ENCODE results near the gene AMN1.

Gene AMN1

GRCh38 chr12:31633464-31633863, 95.4 kb downstream of the AMN1 start:
- in situ Hi-C loops (cut with MboI; ENCODE audit: low sequenced_read_pairs), result no loop called here

DNA sequence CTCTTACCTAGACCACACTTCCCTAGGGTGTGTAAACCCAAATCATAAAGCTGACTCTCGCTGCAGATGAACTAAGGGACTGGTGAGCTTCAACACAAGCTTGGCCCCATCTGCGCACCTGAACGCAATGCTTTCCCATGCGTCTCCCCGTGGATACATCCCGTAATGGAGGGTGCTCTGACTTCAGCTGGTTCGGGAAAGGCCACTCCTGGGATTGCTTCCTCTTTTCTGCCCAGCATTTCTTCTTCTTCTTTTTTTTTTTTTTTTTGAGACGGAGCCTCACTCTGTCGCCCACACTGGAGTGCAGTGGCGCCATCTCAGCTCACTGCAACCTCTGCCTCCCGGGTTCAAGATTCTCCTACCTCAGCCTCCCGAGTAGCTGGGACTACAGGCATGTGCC, 97.0 kb downstream of the AMN1 start:
- in situ Hi-C loops (cut with MboI; ENCODE audit: low sequenced_read_pairs), result no loop called here

- in situ Hi-C loops (cut with MboI; ENCODE audit: low sequenced_read_pairs), result no loop called here
Observed at GRCh38 chr12:31631023-31631724, 97.6 kb downstream of the AMN1 start.

DNA sequence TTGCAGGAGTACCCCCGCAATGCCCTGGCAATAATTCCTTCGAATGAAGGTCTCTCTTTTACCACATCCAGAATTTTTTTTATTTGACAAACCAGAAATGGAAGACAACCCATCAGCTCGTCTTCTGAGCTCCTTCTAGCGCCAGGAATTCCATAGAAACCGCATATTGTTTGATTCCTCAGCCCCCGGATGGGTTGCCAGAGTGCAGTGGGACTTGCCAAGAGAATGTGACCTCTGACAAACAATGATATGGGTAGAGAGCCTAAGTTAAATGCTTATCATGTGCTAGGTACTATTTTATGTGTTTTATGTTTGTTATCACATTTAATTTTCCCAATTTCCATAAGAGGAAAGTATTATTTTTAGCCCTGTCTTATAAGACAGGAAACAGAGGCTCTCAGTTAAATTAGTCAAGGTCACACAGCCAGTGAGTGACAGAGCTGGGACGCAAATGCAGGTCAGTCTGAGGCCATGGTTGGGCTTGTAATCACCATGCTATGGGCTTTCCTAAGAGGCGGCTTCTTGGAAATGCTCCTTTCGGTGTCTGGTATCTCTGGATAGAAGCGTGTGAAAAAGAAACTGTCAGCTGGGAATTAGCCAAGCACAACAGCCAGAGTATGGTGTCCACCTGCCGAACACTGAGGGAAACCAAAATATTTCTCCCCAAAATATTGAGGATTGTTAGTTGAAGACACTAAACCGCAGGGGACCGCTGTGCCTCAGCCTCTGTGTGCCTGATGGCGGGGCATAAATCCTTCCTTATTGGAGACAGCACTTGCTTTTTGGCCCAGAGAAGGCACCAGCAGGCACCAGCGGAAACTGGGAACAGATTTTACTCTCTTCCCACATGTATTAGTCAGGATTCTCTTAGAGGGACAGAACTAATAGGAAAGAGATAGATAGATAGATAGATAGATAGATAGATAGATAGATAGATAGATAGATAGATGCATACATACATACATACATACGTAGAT, 98.8 kb downstream of the AMN1 start:
- in situ Hi-C loops (cut with MboI; ENCODE audit: low sequenced_read_pairs), result no loop called here

DNA sequence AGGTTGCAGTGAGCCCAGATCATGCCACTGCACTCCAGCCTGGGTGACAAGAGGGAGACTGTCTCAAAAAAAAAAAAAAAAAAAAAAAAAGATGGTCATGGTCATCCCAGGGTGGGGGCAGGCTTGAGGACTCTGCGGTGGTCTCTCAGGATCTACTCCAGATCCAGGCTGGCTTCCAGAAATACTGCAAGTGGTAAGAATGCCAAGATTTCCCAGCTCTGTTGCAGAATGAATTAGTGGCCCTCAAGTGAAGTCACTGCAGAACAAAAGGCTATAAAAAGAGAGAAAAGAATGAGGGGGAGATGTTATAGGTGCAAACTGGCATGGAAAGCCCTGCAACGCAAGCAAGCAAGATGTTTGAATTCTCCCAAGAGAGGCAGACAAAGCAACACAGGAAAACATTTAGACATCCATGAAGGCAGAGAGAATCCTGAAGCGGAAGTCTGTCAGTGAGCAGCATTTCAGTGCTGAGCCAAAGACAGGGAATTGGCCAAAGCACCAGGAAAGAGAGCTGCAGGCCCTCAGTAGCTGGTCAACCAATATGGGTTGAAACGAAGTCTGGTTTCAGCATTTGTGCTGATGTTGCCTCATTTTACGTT, 101.3 kb downstream of the AMN1 start:
- in situ Hi-C loops (cut with MboI; ENCODE audit: low sequenced_read_pairs), result no loop called here

GRCh38 chr12:31626270-31626995, 102.4 kb downstream of the AMN1 start:
- in situ Hi-C loops (cut with MboI; ENCODE audit: low sequenced_read_pairs), result no loop called here

DNA sequence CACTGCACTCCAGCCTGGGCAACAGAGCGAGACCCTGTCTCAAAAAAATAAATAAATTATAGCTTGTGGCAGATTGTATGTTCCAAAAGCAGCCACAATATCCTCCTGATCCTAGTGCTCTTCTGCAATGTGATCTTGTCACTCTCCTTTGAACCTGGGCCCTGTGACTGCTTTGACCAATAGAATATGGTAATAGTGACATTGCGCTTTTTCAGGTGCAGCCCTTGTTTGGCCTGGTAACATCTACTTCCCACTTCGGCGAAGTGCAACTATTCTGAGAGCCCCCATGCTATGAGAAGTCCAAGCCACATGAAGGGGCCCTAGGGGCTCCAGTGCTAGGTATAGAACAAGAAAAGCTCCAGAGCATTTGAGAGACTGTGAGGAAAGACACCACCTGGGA, 106.8 kb downstream of the AMN1 start:
- in situ Hi-C loops (cut with MboI; ENCODE audit: low sequenced_read_pairs), result no loop called here

Data from hTERT RPE-1 (cell line).